GM23338 (cell line): ENCODE data around the gene GFI1B. TPM values are rescaled to one million over a fixed set of nuclear protein-coding genes. Genes with fewer than 3 reads are reported as not detected.

Experiments used
- ATAC-seq: fragments of 200-7000 bp; cut with Tn5 transposase; 3 replicates; pipeline ENCODE4 v1.9.1; 2020
- DNase-seq: peaks from one replicate; pipeline ENCODE4 v3.0.0-alpha.2; 2015; ENCODE audit warnings: low spot score
- H2AFZ ChIP-seq: fragments of 200-600 bp; sonication (generic); 2 replicates; pipeline ENCODE4 v1.8.0; 2016; ENCODE audit warnings: antibody characterized with exemption, mild to moderate bottlenecking, moderate library complexity
- H3F3A ChIP-seq: fragments of 200-600 bp; sonication (generic); replicated peaks from 2 replicates; pipeline ENCODE4 v1.8.0; 2017; ENCODE audit warnings: antibody characterized with exemption, mixed run types, low read depth
- H3K27ac ChIP-seq: fragments of 200-600 bp; sonication (generic); 2 replicates; pipeline ENCODE4 v1.6.1; 2016; ENCODE audit warnings: low read depth
- H3K27me3 ChIP-seq: fragments of 200-600 bp; sonication (generic); 2 replicates; pipeline ENCODE4 v1.8.0; 2016; ENCODE audit warnings: mild to moderate bottlenecking, mixed run types, moderate library complexity; ENCODE audit not compliant: insufficient read depth
- H3K36me3 ChIP-seq: fragments of 200-600 bp; sonication (generic); 2 replicates; pipeline ENCODE4 v1.8.0; 2016; ENCODE audit warnings: mild to moderate bottlenecking; ENCODE audit not compliant: insufficient read depth
- H3K4me1 ChIP-seq: fragments of 200-600 bp; sonication (generic); 2 replicates; pipeline ENCODE4 v1.8.0; 2016; ENCODE audit warnings: mild to moderate bottlenecking, moderate library complexity; ENCODE audit not compliant: insufficient read depth
- H3K4me2 ChIP-seq: fragments of 200-600 bp; sonication (generic); 2 replicates; pipeline ENCODE4 v1.7.1; 2017; ENCODE audit warnings: mixed run types
- H3K4me3 ChIP-seq: fragments of 200-600 bp; sonication (generic); 2 replicates; pipeline ENCODE4 v1.6.1; 2016; ENCODE audit warnings: mixed run types
- H3K79me2 ChIP-seq: fragments of 200-600 bp; sonication (generic); replicated peaks from 2 replicates; pipeline ENCODE4 v1.8.0; 2017; ENCODE audit warnings: mild to moderate bottlenecking; ENCODE audit not compliant: insufficient read depth
- H3K9me2 ChIP-seq: fragments of 200-600 bp; sonication (generic); 2 replicates; pipeline ENCODE4 v1.8.0; 2017; ENCODE audit not compliant: insufficient read depth
- H4K20me1 ChIP-seq: fragments of 200-600 bp; sonication (generic); replicated peaks from 2 replicates; pipeline ENCODE4 v1.8.0; 2017; ENCODE audit warnings: mild to moderate bottlenecking; ENCODE audit not compliant: insufficient read depth
- H3K27ac Mint-ChIP-seq: 2 replicates; pipeline ENCODE4 v1.8.0; 2020; ENCODE audit warnings: inconsistent platforms, mild to moderate bottlenecking, moderate library complexity, mixed read lengths
- H3K27me3 Mint-ChIP-seq: 3 replicates; pipeline ENCODE4 v1.8.0; 2022; ENCODE audit warnings: low read depth, mild to moderate bottlenecking, moderate library complexity, mixed read lengths, inconsistent platforms; ENCODE audit not compliant: insufficient read depth, poor library complexity
- H3K36me3 Mint-ChIP-seq: 3 replicates; pipeline ENCODE4 v1.8.0; 2021; ENCODE audit warnings: low read depth, mild to moderate bottlenecking, inconsistent platforms, moderate library complexity, mixed read lengths
- H3K4me1 Mint-ChIP-seq: 3 replicates; pipeline ENCODE4 v1.8.0; 2020; ENCODE audit warnings: mild to moderate bottlenecking, inconsistent platforms, mixed read lengths
- H3K4me3 Mint-ChIP-seq: 3 replicates; pipeline ENCODE4 v1.8.0; 2021; ENCODE audit warnings: moderate library complexity, mild to moderate bottlenecking, inconsistent platforms, mixed read lengths
- H3K9me3 Mint-ChIP-seq: 3 replicates; pipeline ENCODE4 v1.8.0; 2020; ENCODE audit warnings: moderate library complexity, mild to moderate bottlenecking, inconsistent platforms, mixed read lengths
- CREB1 ChIP-seq: fragments of 250-450 bp; sonication (Bioruptor Pico); IDR thresholded peaks from 2 replicates; pipeline ENCODE4 v1.5.0; 2020; ENCODE audit warnings: low read depth, mild to moderate bottlenecking, moderate library complexity
- CTCF ChIP-seq, 2 experiments: fragments of 200-600 bp in 1 of 2; sonication (generic) in 1 of 2; conservative IDR thresholded peaks; 2 replicates each; pipeline versions ENCODE4 v1.5.1 to v1.6.1; 2016 to 2017; ENCODE audit warnings: antibody characterized with exemption in 2 of 2, low read depth in 2 of 2, mild to moderate bottlenecking in 2 of 2, moderate library complexity in 1 of 2
- ETS1 ChIP-seq: IDR thresholded peaks from 2 replicates; pipeline ENCODE4 v1.6.1; 2016; ENCODE audit warnings: antibody characterized with exemption
- EZH2 ChIP-seq: fragments of 200-600 bp; sonication (generic); IDR thresholded peaks from one replicate; pipeline ENCODE4 v1.8.0; 2017; ENCODE audit warnings: antibody characterized with exemption, mild to moderate bottlenecking, low read depth; ENCODE audit not compliant: unreplicated experiment
- EZH2phosphoT487 ChIP-seq: fragments of 200-600 bp; sonication (generic); IDR thresholded peaks from one replicate; pipeline ENCODE4 v1.8.1; 2018; ENCODE audit warnings: antibody characterized with exemption; ENCODE audit not compliant: unreplicated experiment
- JUNB ChIP-seq: IDR thresholded peaks from one replicate; pipeline ENCODE4 v1.6.1; 2016; ENCODE audit warnings: antibody characterized with exemption; ENCODE audit not compliant: unreplicated experiment
- NANOG ChIP-seq: IDR thresholded peaks from 2 replicates; pipeline ENCODE4 v1.6.1; 2016; ENCODE audit warnings: antibody characterized with exemption, borderline replicate concordance
- POLR2AphosphoS5 ChIP-seq: IDR thresholded peaks from 2 replicates; pipeline ENCODE4 v1.6.1; 2016; ENCODE audit warnings: antibody characterized with exemption, low read depth
- REST ChIP-seq: IDR thresholded peaks from one replicate; pipeline ENCODE4 v1.6.1; 2018; ENCODE audit warnings: antibody characterized with exemption; ENCODE audit not compliant: unreplicated experiment
- STAT1 ChIP-seq: IDR thresholded peaks from one replicate; pipeline ENCODE4 v1.6.1; 2016; ENCODE audit warnings: antibody characterized with exemption; ENCODE audit not compliant: unreplicated experiment
- ZNF114 ChIP-seq: fragments of 250-450 bp; sonication (Bioruptor Pico); IDR thresholded peaks from 2 replicates; pipeline ENCODE4 v1.5.0; 2020; ENCODE audit warnings: mild to moderate bottlenecking, moderate library complexity
- ZNF331 ChIP-seq: fragments of 250-450 bp; sonication (Bioruptor Pico); IDR thresholded peaks from 2 replicates; pipeline ENCODE4 v1.5.0; 2020; ENCODE audit warnings: low read depth, mild to moderate bottlenecking, moderate library complexity
- ZNF462 ChIP-seq: fragments of 250-450 bp; sonication (Bioruptor Pico); IDR thresholded peaks from 2 replicates; pipeline ENCODE4 v1.5.0; 2020; ENCODE audit warnings: mild to moderate bottlenecking, moderate library complexity
- polyA plus RNA-seq: library from polyadenylated mRNA; unstranded; fragments of >200 nt; fragmentation: Nextera tagmentation; extraction: Ambion mirVana; gene quantifications from 2 replicates; pipeline ENCODE4 v1.2.1, GENCODE V29; 2016
- total RNA-seq: library from RNA; depleted of rRNA; stranded (reverse); fragments of >200 nt; shearing (Covaris generic); gene quantifications from 2 replicates; pipeline ENCODE4 v1.2.3, GENCODE V29; 2014

Gene GFI1B
- total and polyA plus RNA-seq, 2 experiments from 2014 or later: 0.38 TPM; not detected in 1

GRCh38 chr9:132961002-132961401 is 17.5 kb upstream of the GFI1B start:
- H3K36me3 ChIP-seq: no peaks in the 10 kb centered on the region
- no peak for TF ChIP-seq STAT1
- no peak for TF ChIP-seq ETS1
- no peak for TF ChIP-seq ZNF331 (CRISPR knock-in tag)
- no peak for TF ChIP-seq EZH2
- no peak for TF ChIP-seq ZNF462 (CRISPR knock-in tag)
- TF ChIP-seq JUNB: no peak
- TF ChIP-seq POLR2AphosphoS5: no peak
- no peak for TF ChIP-seq ZNF114 (CRISPR knock-in tag)
- TF ChIP-seq REST: no peak
- TF ChIP-seq NANOG: no peak
- no peak for TF ChIP-seq EZH2phosphoT487
- no peak for TF ChIP-seq CREB1 (CRISPR knock-in tag)
- TF ChIP-seq CTCF (conservative IDR thresholded peaks at IDR 0.05; ENCODE audit: low read depth in 2 of 2): no peak
- H4K20me1 ChIP-seq: no peaks in the 10 kb centered on the region
- Mint-ChIP-seq H3K36me3 (no peaks in the 10 kb centered on the region), H3K9me3 (no peaks in the 10 kb centered on the region), H3K27me3 (no peaks in the 10 kb centered on the region), H3K27ac (no peak overlapping the region), H3K4me3 (no peak overlapping the region), H3K4me1 (no peaks in the 10 kb centered on the region)
- no peaks in the 10 kb centered on the region for H3K79me2 ChIP-seq
- no peak overlapping the region for H3K4me2 ChIP-seq
- no peak overlapping the region for H2AFZ ChIP-seq
- H3K27ac ChIP-seq: no peak overlapping the region
- H3K4me1 ChIP-seq: no peaks in the 10 kb centered on the region
- H3K27me3 ChIP-seq: no peaks in the 10 kb centered on the region
- ATAC-seq (no peak), DNase-seq (no peak)
- no peak overlapping the region for H3K4me3 ChIP-seq
- no peaks in the 10 kb centered on the region for H3F3A ChIP-seq
- H3K9me2 ChIP-seq: no peaks in the 10 kb centered on the region; the same call in 1 of the 2 replicates
